ENCODE results near the gene MADD.

DNA sequence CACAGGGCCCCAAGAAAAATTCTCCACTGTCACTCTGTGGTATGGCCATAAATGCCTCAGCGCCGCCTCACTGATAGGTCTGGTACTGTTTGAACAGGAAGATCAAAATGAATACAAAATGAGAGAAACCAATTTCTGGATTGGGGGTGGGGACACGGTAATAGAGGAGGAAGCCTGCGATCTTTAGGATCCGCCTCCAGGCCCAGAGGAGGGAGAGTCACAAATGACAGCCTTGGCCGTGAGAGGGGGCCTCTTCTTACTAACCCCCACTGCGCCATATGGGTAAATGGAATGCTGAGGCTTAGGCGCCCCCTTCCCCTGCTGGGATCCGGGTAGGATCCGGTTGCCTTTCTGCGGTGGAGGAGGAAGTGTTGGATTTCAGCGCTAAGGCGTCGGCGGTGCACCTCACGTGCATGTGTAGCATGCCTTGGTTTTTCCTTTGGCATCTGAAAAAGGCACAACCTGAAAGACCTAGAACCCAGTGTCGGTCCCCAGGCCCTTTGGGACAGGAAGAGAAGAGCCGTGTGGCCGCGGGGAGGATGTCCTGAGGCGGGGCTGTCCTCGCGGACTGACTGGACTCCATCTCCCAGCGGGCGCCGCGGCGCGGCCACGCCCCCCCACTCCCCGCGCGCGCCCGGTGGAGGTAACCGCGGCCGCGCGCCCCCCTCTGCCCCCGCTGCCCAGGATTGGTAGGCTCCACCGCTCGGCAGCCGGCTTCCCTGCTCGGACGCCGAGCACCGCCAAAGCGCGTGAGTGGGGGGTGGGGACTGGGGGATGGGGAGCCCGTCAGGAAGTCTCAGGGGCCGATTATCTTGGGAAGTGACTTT is 718 bp upstream of the MADD start:
- TF ChIP-seq EZH2 (IDR thresholded peaks at IDR 0.05; ENCODE audit: insufficient read depth, poor library complexity, severe bottlenecking) (no peak), EZH2phosphoT487 (IDR thresholded peaks at IDR 0.05; ENCODE audit: insufficient read depth, low read depth) (no peak)
